Karpas-422 (cell line): ENCODE measurements around the gene CGB1. TPM values are rescaled to one million over a fixed set of nuclear protein-coding genes. Genes with fewer than 3 reads are reported as not detected.
"Not testable (repeated sequence)": the region's sequence is repeated elsewhere in the genome, so short reads cannot be mapped to it uniquely, and the experiment has no call there.

ENCODE experiments used
- DNase-seq: peaks from one replicate; pipeline ENCODE4 v3.0.0-alpha.2; 2015
- H2AFZ ChIP-seq: fragments of 200-600 bp; sonication (generic); 2 replicates; pipeline ENCODE4 v1.6.1; 2014; ENCODE audit warnings: antibody characterized with exemption, low read length, mixed read lengths
- H3K27ac ChIP-seq: fragments of 200-600 bp; sonication (generic); 2 replicates; pipeline ENCODE4 v1.5.1; 2014; ENCODE audit warnings: mild to moderate bottlenecking, low read length, moderate library complexity
- H3K27me3 ChIP-seq: fragments of 200-600 bp; sonication (generic); 2 replicates; pipeline ENCODE4 v1.6.1; 2014; ENCODE audit warnings: low read length, mixed read lengths
- H3K36me3 ChIP-seq: fragments of 200-600 bp; sonication (generic); 2 replicates; pipeline ENCODE4 v1.6.1; 2014; ENCODE audit warnings: low read length, mixed read lengths; ENCODE audit not compliant: insufficient read depth
- H3K4me1 ChIP-seq: fragments of 200-600 bp; sonication (generic); 2 replicates; pipeline ENCODE4 v1.6.1; 2014; ENCODE audit warnings: mild to moderate bottlenecking, low read length, mixed read lengths
- H3K4me2 ChIP-seq: fragments of 200-600 bp; sonication (generic); 2 replicates; pipeline ENCODE4 v1.6.1; 2014; ENCODE audit warnings: low read length, low read depth, mild to moderate bottlenecking; ENCODE audit not compliant: poor library complexity, severe bottlenecking
- H3K4me3 ChIP-seq: fragments of 200-600 bp; sonication (generic); 2 replicates; pipeline ENCODE4 v1.5.1; 2014; ENCODE audit warnings: mild to moderate bottlenecking, antibody characterized with exemption, low read length, mixed read lengths
- H3K79me2 ChIP-seq: fragments of 200-600 bp; sonication (generic); 2 replicates; pipeline ENCODE4 v1.6.1; 2014; ENCODE audit warnings: mild to moderate bottlenecking, low read length, mixed read lengths
- H3K9ac ChIP-seq: fragments of 200-600 bp; sonication (generic); 2 replicates; pipeline ENCODE4 v1.6.0; 2014; ENCODE audit warnings: low read length
- H3K9me2 ChIP-seq: fragments of 200-600 bp; sonication (generic), shearing (Covaris generic); replicated peaks from 2 replicates; pipeline ENCODE4 v1.6.0; 2014; ENCODE audit warnings: mild to moderate bottlenecking, low read length, moderate library complexity; ENCODE audit not compliant: insufficient read depth
- H3K9me3 ChIP-seq: fragments of 300-700, 200-600 bp; sonication (generic); 2 replicates; pipeline ENCODE4 v1.6.1; 2014; ENCODE audit warnings: low read length, mixed read lengths
- H4K20me1 ChIP-seq: fragments of 200-600 bp; sonication (generic); 2 replicates; pipeline ENCODE4 v1.6.1; 2014; ENCODE audit warnings: mild to moderate bottlenecking, antibody characterized with exemption, low read length, low read depth; ENCODE audit not compliant: insufficient read depth
- total RNA-seq: library from RNA; depleted of rRNA; stranded (reverse); fragments of >200 nt; shearing (Covaris generic); gene quantifications from 2 replicates; pipeline ENCODE4 v1.2.3, GENCODE V29; 2014; ENCODE audit warnings: low replicate concordance

The CGB1 gene
- total RNA-seq, 1 experiment from 2014 or later = not detected

GRCh38 chr19:49064029-49064629 lies 27.4 kb upstream of the CGB1 start:
- no peak overlapping the region for H3K9ac ChIP-seq
- H4K20me1 ChIP-seq = no peaks in the 10 kb centered on the region
- H3K36me3 ChIP-seq = no peaks in the 10 kb centered on the region
- H3K27ac ChIP-seq = no peak overlapping the region
- H3K4me3 ChIP-seq = no peak overlapping the region
- no peaks in the 10 kb centered on the region for H3K9me3 ChIP-seq
- no peaks in the 10 kb centered on the region for H3K79me2 ChIP-seq
- H3K9me2 ChIP-seq = 0 out of 2 replicates have a peak, but pooled peaks cover under 1% of the 10 kb centered on the region
- H3K27me3 ChIP-seq = no peaks in the 10 kb centered on the region
- H3K4me2 ChIP-seq = no peak overlapping the region
- H3K4me1 ChIP-seq = no peaks in the 10 kb centered on the region
- H2AFZ ChIP-seq = no peak overlapping the region
- no peak for DNase-seq

- Histone ChIP-seq H3K4me3 (no peak overlapping the region), H2AFZ (no peak overlapping the region), H3K27me3 (no peaks in the 10 kb centered on the region), H3K79me2 (no peaks in the 10 kb centered on the region), H3K36me3 (no peaks in the 10 kb centered on the region), H3K27ac (no peak overlapping the region), H4K20me1 (no peaks in the 10 kb centered on the region), H3K9ac (no peak overlapping the region), H3K9me2 (no peaks in the 10 kb centered on the region), H3K4me1 (no peaks in the 10 kb centered on the region), H3K4me2 (no peak overlapping the region), H3K9me3 (no peaks in the 10 kb centered on the region)
- no peak for DNase-seq
These were observed 24.8 kb upstream of the CGB1 start for GRCh38 chr19:49061445-49061844.

GRCh38 chr19:49061000-49061399 lies 24.3 kb upstream of the CGB1 start:
- Histone ChIP-seq H3K9me3 (no peaks in the 10 kb centered on the region), H3K4me1 (no peaks in the 10 kb centered on the region), H3K9ac (no peak overlapping the region), H3K4me3 (no peak overlapping the region), H3K9me2 (no peaks in the 10 kb centered on the region), H3K27me3 (no peaks in the 10 kb centered on the region), H2AFZ (no peak overlapping the region), H3K79me2 (no peaks in the 10 kb centered on the region), H3K36me3 (no peaks in the 10 kb centered on the region), H3K4me2 (no peak overlapping the region), H3K27ac (no peak overlapping the region), H4K20me1 (no peaks in the 10 kb centered on the region)
- DNase-seq = no peak

GRCh38 chr19:49059053-49059452 lies 22.4 kb upstream of the CGB1 start:
- Histone ChIP-seq H3K27me3 (no peaks in the 10 kb centered on the region), H3K79me2 (no peaks in the 10 kb centered on the region), H4K20me1 (no peaks in the 10 kb centered on the region), H3K4me2 (no peak overlapping the region), H2AFZ (no peak overlapping the region), H3K9me2 (no peaks in the 10 kb centered on the region), H3K27ac (no peak overlapping the region), H3K9me3 (no peaks in the 10 kb centered on the region), H3K9ac (no peak overlapping the region), H3K36me3 (no peaks in the 10 kb centered on the region), H3K4me1 (no peaks in the 10 kb centered on the region), H3K4me3 (no peak overlapping the region)
- DNase-seq = no peak

GRCh38 chr19:49058562-49058961 lies 21.9 kb upstream of the CGB1 start:
- H3K79me2 ChIP-seq = no peaks in the 10 kb centered on the region
- H2AFZ ChIP-seq = no peak overlapping the region
- H3K4me2 ChIP-seq = no peak overlapping the region
- H3K27me3 ChIP-seq = no peaks in the 10 kb centered on the region
- peak; percentile 77 for DNase-seq
- no peak overlapping the region for H3K4me3 ChIP-seq
- H3K9me3 ChIP-seq = no peaks in the 10 kb centered on the region
- no peaks in the 10 kb centered on the region for H3K36me3 ChIP-seq
- no peak overlapping the region for H3K9ac ChIP-seq
- H3K27ac ChIP-seq = no peak overlapping the region
- H4K20me1 ChIP-seq = no peaks in the 10 kb centered on the region
- H3K9me2 ChIP-seq = no peaks in the 10 kb centered on the region
- H3K4me1 ChIP-seq = no peaks in the 10 kb centered on the region

GRCh38 chr19:49057636-49058234 lies 21.0 kb upstream of the CGB1 start, which contains the start of gene CGB7:
CGB7 (minus strand) TSS chr19:49057749; CDS start chr19:49055375, 2,374 bp downstream.
- Histone ChIP-seq H3K27me3 (no peaks in the 10 kb centered on the region), H3K4me3 (no peak within 1 kb of the TSS), H3K27ac (no peak within 1 kb of the TSS), H2AFZ (no peak within 1 kb of the TSS), H3K9me2 (no peaks in the 10 kb centered on the region), H3K4me2 (no peak within 1 kb of the TSS), H3K9me3 (no peaks in the 10 kb centered on the region), H3K4me1 (no peaks in the 10 kb centered on the region), H4K20me1 (no peaks in the 10 kb centered on the region), H3K9ac (no peak within 1 kb of the TSS), H3K36me3 (no peaks in the 10 kb centered on the region), H3K79me2 (no peaks in the 10 kb centered on the region)
- no peak for DNase-seq

GRCh38 chr19:49056902-49057596 lies 20.4 kb upstream of the CGB1 start:
- not testable (repeated sequence) for H4K20me1 ChIP-seq, H3K9me3 ChIP-seq, DNase-seq, H3K79me2 ChIP-seq, H3K4me2 ChIP-seq, H3K9ac ChIP-seq, H3K27me3 ChIP-seq, H3K4me1 ChIP-seq, H3K27ac ChIP-seq, H3K9me2 ChIP-seq, H2AFZ ChIP-seq, H3K4me3 ChIP-seq, H3K36me3 ChIP-seq

- Histone ChIP-seq H3K9me2 (no peaks in the 10 kb centered on the region), H2AFZ (peak overlapping the region; percentile 43; the same call in 1 of the 2 replicates), H3K27ac (no peak overlapping the region), H3K9me3 (no peaks in the 10 kb centered on the region), H4K20me1 (no peaks in the 10 kb centered on the region), H3K27me3 (no peaks in the 10 kb centered on the region), H3K4me2 (no peak overlapping the region), H3K4me3 (no peak overlapping the region), H3K9ac (no peak overlapping the region), H3K36me3 (no peaks in the 10 kb centered on the region), H3K79me2 (no peaks in the 10 kb centered on the region), H3K4me1 (no peaks in the 10 kb centered on the region)
- peak; percentile 46 for DNase-seq
These were observed 19.6 kb upstream of the CGB1 start for GRCh38 chr19:49056101-49056901.
